ENCODE measurements around the gene EHD4.

Gene EHD4

GRCh38 chr15:41979493-41980266, 7.3 kb upstream of the EHD4 start:
- no peak for DNase-seq

- DNase-seq: no peak
Observed at GRCh38 chr15:41978534-41978933, 6.2 kb upstream of the EHD4 start.

DNA sequence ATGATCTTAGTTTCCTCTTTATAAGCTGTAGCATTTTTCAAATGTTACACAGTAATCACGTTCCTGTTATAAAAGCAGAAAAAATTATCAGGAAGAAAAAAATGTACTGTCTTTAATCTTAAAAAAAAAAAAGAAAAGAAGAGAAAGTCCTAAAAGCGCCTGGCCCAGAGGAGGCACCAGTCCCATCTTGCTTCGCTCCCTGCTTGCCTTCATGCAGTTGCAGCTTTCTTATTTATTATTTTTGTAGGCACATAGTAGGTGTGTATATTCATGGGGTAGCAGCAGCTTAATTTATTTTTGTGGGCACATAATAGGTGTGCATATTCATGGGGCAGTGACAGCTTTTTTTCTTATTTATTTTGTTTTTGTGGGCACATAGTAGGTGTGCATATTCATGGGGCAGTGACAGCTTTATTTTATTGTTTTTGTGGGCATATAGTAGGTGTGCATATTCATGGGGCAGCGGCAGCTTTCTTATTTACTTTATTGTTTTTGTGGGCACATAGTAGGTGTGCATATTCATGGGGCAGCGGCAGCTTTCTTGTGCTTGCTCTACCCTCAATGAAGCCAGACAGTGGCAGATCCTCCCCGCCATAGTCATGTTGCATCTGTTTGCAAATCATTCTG, 5.5 kb upstream of the EHD4 start:
- DNase-seq: no peak

DNA sequence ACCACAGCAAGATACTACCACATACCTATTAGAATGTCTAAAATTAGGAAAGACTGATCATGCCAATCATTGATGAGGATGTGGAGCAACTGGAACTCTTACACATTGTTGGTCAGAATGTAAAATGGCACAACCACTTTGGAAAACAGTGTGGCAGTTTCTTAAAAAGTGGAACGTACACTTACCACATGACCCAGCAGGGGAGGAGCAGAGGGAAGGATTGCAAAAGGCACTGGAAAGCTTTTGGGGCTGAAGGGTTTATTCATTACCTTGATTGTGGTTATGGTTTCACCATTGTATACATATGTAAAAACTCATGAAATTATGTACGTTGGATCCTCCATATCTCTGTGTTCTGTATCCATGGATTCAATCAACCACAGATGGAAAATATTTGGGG, 3.3 kb upstream of the EHD4 start:
- DNase-seq: no peak

GRCh38 chr15:41974041-41974440, 1.7 kb upstream of the EHD4 start:
- no peak for DNase-seq

DNA sequence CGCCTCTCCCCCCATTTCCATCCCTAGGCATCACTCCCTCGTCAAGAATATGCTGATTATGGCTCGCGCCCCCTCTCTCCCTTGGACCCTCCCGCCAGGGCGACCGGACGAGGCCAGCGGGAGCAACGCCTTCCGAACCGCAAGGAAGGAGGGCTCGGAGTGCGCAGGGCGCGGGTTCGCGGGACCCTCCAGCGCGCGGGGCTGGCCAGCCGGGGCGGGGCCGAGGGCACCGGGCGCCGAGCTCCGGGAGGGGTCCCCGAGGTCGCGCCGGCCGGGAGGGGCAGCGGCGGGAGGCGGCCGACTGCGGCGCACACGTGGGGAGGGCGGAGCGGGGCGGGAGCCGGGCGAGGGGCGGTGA, 483 bp downstream of the EHD4 start:
- no peak for DNase-seq

DNA sequence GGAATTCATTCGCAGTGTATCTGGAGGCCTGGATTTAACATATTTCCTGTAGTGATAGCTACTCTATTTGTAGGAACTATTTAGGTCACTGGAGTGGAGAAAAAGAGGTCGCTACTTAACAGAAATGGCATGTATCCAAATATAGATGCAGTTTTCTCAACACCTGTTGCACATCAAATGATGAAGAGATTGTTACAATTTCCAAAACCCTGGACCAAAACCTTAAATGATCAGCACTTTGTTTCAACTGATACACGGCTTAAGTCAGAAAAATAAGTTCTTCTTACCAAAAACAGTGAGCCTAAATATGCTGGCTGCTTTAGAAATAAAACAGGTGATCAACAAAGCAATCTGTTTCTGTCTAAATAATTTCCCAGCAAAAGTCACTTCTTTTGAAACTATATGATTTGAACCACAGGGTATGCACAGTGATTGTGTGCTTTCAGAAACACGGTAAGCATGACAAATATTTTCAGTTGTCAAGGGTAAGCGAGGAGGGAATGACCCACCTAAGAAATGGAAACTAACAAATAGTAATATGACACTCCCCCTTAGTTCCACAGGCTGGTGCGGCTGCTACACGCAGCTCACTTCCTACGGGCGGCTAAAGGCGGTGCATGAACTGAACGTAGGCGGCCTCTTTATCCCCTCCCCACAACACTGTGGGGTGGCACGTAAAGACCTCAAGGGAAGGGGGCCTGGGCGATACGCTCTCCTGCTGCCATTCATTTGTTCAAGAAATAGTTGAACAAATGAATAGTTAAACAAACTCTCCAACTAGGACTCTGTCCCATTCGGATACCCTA, 1.1 kb downstream of the EHD4 start:
- DNase-seq: peak; percentile 15 to 56 (median 24)

- DNase-seq: no peak
Observed at GRCh38 chr15:41970456-41970855, 1.9 kb downstream of the EHD4 start.

DNA sequence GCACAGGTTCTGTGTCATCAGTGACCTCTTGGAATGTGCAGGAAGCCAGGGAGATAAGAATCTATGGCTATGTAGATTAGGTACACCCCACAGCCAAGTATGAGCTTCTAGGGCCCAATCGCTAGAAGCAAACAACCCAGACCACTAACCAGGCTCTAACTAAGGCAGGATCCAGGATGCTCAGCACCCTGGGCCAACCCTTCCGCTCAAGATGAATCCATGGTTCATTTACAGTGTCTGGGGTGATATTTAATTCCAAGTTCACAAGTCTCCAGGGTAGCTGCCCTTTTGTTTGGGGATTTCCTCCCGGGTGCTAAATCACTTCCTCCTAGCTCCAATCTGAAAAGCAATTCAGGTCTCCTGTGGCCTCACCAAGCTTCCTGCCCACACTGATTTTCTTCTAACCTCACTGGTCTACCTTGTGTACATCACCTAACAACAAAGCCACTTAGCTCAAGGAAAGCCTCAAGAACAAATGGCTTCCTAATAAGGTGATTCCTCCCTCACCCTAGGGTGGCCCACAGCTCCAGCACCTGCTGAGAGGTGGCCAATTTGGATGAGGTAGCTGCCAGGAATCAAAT, 2.4 kb downstream of the EHD4 start:
- no peak for DNase-seq

- no peak for DNase-seq
Observed at GRCh38 chr15:41968701-41969100, 3.7 kb downstream of the EHD4 start.

DNA sequence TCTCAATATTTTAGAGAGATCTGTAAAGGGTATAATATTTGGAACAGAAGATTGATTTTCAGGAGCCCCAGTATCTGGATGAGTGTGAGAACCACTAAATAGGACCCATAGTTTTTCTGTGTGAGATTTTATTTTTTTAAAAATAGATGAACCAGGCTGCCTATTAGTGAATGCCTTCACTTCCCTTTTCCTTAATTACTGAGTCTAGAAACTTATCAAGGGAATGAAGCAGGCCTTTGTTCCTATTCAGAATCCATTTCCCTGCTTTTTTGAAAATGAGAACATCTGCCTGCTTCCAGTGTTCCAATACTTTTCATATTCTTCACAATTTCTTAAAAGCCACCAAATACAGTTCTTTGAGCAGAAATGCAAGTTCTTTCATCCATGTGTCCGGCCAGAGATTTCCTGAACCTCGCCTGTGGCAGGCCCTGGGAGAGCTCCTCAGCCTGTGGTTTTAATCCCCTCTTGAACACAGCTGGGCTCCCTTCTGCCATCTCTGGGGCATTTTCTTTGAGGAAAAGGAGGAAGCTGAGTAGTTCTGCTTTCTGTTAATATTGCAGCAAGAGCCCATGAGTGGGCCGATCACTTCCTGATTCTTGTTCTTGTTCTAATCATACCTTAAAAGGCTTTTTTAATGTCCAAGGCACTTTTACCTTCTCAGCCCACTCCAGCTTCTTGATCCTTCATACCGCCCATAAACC, 4.7 kb downstream of the EHD4 start:
- DNase-seq: no peak

GRCh38 chr15:41966920-41967465, 5.4 kb downstream of the EHD4 start:
- DNase-seq: no peak

DNA sequence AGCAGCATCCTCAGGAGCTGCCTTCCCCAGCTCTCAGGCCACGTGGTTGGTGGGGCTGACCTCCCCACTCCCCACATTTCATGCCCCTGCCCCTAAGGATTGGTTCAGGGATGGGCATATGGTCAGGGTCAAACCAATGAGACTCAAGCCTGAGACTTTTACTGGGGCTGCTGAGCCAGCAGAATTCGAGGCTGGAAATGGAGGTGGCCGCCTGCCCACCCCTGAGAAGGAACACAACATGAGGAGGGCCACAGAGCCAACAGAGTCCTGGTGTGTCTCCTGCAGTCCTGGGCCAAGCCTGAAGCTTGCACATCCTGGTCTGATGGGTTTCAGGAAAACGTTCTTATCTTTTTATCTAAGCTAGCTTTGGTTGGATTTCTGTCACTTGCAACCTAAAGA, 5.9 kb downstream of the EHD4 start:
- no peak for DNase-seq

GRCh38 chr15:41965441-41966413, 6.6 kb downstream of the EHD4 start:
- DNase-seq: no peak

DNA sequence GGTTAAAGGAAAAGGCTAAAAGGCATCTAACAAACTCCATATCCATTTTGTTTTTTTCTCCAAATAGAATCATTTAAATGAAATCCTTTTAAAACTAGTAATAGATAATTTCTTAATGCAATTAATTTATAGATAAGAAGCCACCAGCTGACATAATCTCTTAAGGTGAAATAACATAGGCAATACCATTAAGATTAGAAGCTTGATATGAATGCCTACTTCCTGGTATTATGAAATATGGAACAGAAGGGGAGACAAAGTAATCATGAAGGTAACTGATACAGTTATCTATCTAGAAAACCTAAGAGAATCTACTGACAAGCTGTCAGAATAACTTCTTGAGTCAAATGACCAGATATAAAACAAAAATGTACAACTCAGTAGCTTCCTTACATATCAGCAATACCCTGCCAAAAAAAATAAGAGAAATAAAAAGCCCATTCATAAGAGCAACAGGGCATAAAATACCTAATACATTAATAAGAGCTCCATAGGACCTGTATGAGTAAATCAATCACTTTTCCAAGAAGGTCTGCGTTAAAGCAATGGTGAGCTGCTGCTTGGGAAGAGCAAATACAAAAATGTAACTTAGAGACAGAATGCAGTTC, 10.7 kb downstream of the EHD4 start:
- no peak for DNase-seq

- no peak for DNase-seq
Observed at GRCh38 chr15:41961001-41961518, 11.3 kb downstream of the EHD4 start.

GRCh38 chr15:41958002-41958420, 14.3 kb downstream of the EHD4 start:
- no peak for DNase-seq

DNA sequence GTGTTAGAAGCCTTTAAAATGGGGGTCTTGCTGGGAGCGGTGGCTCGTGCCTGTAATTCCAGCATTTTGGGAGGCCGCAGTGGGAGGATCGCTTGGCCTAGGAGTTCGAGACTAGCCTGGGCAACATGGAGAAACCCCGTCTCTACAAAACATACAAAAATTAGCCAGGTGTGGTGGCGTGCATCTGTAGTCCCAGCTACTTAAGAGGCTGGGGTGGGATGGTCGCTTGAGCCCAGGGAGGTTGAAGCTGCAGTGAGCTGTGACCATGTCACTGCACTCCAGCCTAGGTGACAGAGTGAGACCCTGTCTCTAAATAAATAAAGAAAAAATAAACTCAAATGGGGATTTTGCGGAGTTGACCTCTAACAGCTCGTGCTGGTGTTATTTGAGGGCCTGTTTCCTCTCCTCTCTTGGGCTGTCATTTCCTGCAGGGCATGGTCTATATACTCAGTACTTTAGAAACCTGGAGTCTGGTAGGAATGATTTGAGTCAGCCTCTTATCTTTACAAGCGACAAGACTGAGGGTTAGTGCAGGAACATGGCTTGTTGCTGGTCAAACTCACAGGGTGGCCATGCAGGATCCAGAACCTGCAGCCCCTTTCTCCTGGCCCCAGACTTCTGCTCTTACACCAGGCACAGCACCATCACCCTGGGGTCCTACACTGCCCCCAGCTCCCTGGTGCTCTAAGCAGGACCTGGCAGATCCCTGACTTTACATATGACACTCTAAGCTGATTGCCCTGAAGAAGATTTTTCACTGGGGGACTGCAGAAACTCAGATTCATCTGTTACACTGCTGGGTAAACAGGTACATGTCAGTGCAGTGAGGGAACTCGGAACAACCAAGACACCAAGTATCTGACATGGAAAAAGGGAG, 15.1 kb downstream of the EHD4 start:
- no peak for DNase-seq

DNA sequence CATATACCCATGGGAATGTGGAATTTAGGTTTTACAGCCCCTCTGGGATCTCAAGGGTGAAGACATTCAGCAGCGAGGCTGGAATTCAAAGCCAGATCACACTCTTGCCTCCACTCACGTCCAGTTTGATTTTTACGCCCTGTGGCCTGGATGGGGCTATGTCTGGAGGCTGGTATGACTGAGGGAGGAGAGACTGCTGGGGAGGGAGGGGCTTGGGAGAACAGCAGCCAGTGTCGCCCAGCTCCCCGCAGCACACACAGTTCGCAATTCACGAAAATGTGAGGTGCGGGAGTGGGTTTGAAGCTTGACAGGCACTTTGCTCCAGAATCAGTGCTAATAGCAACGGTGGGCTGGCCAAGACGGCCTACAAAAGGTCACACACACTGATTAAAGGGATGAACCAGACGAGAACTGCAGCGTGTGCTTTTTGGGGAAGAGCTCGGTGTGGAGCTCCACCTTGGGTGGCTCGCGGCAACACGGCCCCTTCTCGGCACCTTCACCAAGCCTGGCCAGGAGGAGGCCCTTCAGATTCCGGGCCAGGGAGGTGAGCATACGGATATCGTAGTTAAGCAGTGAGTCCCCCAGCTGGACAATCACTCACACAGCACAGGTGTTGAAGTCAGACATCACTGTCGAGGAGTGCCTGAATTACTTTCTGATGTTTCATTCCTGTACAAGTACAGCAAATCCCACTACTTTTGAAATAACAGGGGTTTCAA, 16.4 kb downstream of the EHD4 start:
- no peak for DNase-seq

Measured in activated naive CD4-positive, alpha-beta T cell (primary cell).